GM12878 (cell line): ENCODE data around the gene COL28A1. TPM values are rescaled to one million over a fixed set of nuclear protein-coding genes. Genes with fewer than 3 reads are reported as not detected.

Experiments
- ATAC-seq: fragments of 200-7000 bp; cut with Tn5 transposase; 3 replicates; pipeline ENCODE4 v1.9.1; 2020; ENCODE audit warnings: mild to moderate bottlenecking, moderate library complexity
- BruUV-seq: library from RNA; stranded (reverse); fragments of 400-500 nt; replicated peaks from 2 replicates; lab custom pipeline; 2021; lab: Mats Ljungman, UMichigan
- CTCF ChIA-PET: fragments of 300-600 bp; sonication (Branson Sonifier 250); formaldehyde crosslinking; extraction: SDS; loops from one replicate; lab custom pipeline; 2021; ENCODE audit warnings: inconsistent platforms; lab: Yijun Ruan, JAX
- POLR2A ChIA-PET: fragments of 350-600 bp; formaldehyde crosslinking; extraction: SDS; loops from one replicate; lab custom pipeline; 2021; ENCODE audit warnings: inconsistent platforms; lab: Charles Lee
- RAD21 ChIA-PET: fragments of 300-600 bp; sonication (Branson Sonifier 250); formaldehyde crosslinking; loops from one replicate; lab custom pipeline; 2023; ENCODE audit warnings: antibody characterized with exemption; ENCODE audit not compliant: unreplicated experiment; lab: Charles Lee
- SMC1A ChIA-PET: fragments of 300-600 bp; sonication (Branson Sonifier 250); formaldehyde crosslinking; loops from one replicate; lab custom pipeline; 2023; ENCODE audit not compliant: unreplicated experiment, uncharacterized antibody; lab: Charles Lee
- DNase-seq: peaks from one replicate; pipeline ENCODE4 v3.0.0-alpha.2; 2011; ENCODE audit warnings: low read depth, low spot score
- FAIRE-seq: peaks from 3 replicates; lab custom pipeline; 2011; peaks lifted over from hg19 to GRCh38; lab: Jason Lieb, UNC
- H2AFZ ChIP-seq: 2 replicates; pipeline ENCODE4 v1.6.0; 2011; ENCODE audit warnings: low read depth, low read length, control low read depth; ENCODE audit not compliant: control insufficient read depth
- H3K27ac ChIP-seq: 2 replicates; pipeline ENCODE4 v1.5.1; 2011; ENCODE audit warnings: control low read depth; ENCODE audit not compliant: control insufficient read depth, insufficient read depth
- H3K27me3 ChIP-seq, 2 experiments: replicated peaks in 1 of 2; 2 replicates each; pipeline versions ENCODE4 v1.6.0 to v1.6.1; 2011; ENCODE audit warnings: low read length in 1 of 2; ENCODE audit not compliant: control insufficient read depth in 2 of 2, insufficient read depth in 2 of 2
- H3K36me3 ChIP-seq, 2 experiments: 2 replicates each; pipeline ENCODE4 v1.5.1; 2011; ENCODE audit warnings: low read length in 1 of 2; ENCODE audit not compliant: control insufficient read depth in 2 of 2, insufficient read depth in 2 of 2
- H3K4me1 ChIP-seq: 2 replicates; pipeline ENCODE4 v1.6.1; 2011; ENCODE audit warnings: mild to moderate bottlenecking, low read length, moderate library complexity, mixed read lengths; ENCODE audit not compliant: control insufficient read depth, insufficient read depth
- H3K4me2 ChIP-seq: 2 replicates; pipeline ENCODE4 v1.6.0; 2011; ENCODE audit warnings: control low read depth; ENCODE audit not compliant: control insufficient read depth, insufficient read depth
- H3K4me3 ChIP-seq: fragments of 200-600 bp; sonication (generic); 2 replicates; pipeline ENCODE4 v1.5.1; 2016
- H3K79me2 ChIP-seq: 2 replicates; pipeline ENCODE4 v1.6.0; 2011; ENCODE audit warnings: low read length; ENCODE audit not compliant: control insufficient read depth, insufficient read depth
- H3K9ac ChIP-seq: 2 replicates; pipeline ENCODE4 v1.8.0; 2011; ENCODE audit warnings: low read length, control low read depth, mixed read lengths; ENCODE audit not compliant: control insufficient read depth, insufficient read depth
- H3K9me3 ChIP-seq: replicated peaks from 3 replicates; pipeline ENCODE4 v1.5.1; 2011; ENCODE audit warnings: mild to moderate bottlenecking, low read length; ENCODE audit not compliant: control insufficient read depth, insufficient read depth
- H4K20me1 ChIP-seq: 2 replicates; pipeline ENCODE4 v1.6.0; 2011; ENCODE audit not compliant: control insufficient read depth, insufficient read depth
- ATF2 ChIP-seq: IDR thresholded peaks from 2 replicates; pipeline ENCODE4 v1.6.1; 2012; ENCODE audit warnings: low read length, inconsistent platforms
- E2F8 ChIP-seq: fragments of 450-650 bp; IDR thresholded peaks from 2 replicates; pipeline ENCODE4 v1.6.1; 2018; ENCODE audit warnings: mild to moderate bottlenecking, low read depth, moderate library complexity; ENCODE audit not compliant: partially characterized antibody
- HSF1 ChIP-seq: fragments of 150-350 bp; IDR thresholded peaks from 2 replicates; pipeline ENCODE4 v1.6.1; 2014; ENCODE audit warnings: mild to moderate bottlenecking, low read depth, low read length
- NKRF ChIP-seq: fragments of 450-650 bp; conservative IDR thresholded peaks from 2 replicates; pipeline ENCODE4 v1.6.1; 2017; ENCODE audit warnings: mild to moderate bottlenecking, moderate library complexity
- NR2C2 ChIP-seq: IDR thresholded peaks from 2 replicates; pipeline ENCODE4 v1.6.1; 2011; ENCODE audit warnings: borderline replicate concordance, low read depth; ENCODE audit not compliant: control insufficient read depth, insufficient read length
- PML ChIP-seq: IDR thresholded peaks from 2 replicates; pipeline ENCODE4 v1.6.1; 2012; ENCODE audit warnings: low read length, inconsistent platforms
- ZBTB11 ChIP-seq: fragments of 450-650 bp; formaldehyde crosslinking; IDR thresholded peaks from 2 replicates; pipeline ENCODE4 v1.5.0; 2022; ENCODE audit warnings: mild to moderate bottlenecking, missing genetic modification characterization
- ZZZ3 ChIP-seq: IDR thresholded peaks from 2 replicates; pipeline ENCODE4 v1.6.1; 2011; ENCODE audit warnings: low read depth; ENCODE audit not compliant: control insufficient read depth, insufficient read length
- WGBS: methylation state at CpG from one replicate; pipeline ENCODE4 v1.1.6; 2016; ENCODE audit warnings: low lambda C conversion rate; ENCODE audit not compliant: insufficient replicate concordance, insufficient coverage; ENCODE audit errors: missing lambda C conversion rate; 5-methylcytosine and 5-hydroxymethylcytosine counted together
- in situ Hi-C: fragments of 300-500 bp; cut with MboI; formaldehyde crosslinking; loops from 9 replicates; pipeline ENCODE4 v1.14.3; 2018; ENCODE audit warnings: mixed read lengths
- intact Hi-C: fragments of 100-400 bp; cut with micrococcal nuclease; formaldehyde crosslinking; loops from one replicate; pipeline ENCODE4 v1.14.2; 2022; ENCODE audit not compliant: unreplicated experiment
- polyA plus RNA-seq, 11 experiments: library from polyadenylated mRNA; depleted of rRNA in 4 of 11; unstranded in 6 of 11; stranded (reverse) in 5 of 11; fragments of >200 nt; fragmentation: Nextera tagmentation in 4 of 11; fragmentation: Illumina TruSeq in 1 of 11; extraction: Ambion mirVana in 4 of 11; extraction: Trizol in 1 of 11; gene quantifications; 1 replicate in 1 of 11; 2 replicates in 10 of 11; pipeline versions ENCODE4 v1.2.1 to v1.2.3, GENCODE V29; 2011 to 2016; ENCODE audit warnings: inconsistent platforms in 2 of 11, missing spikeins in 2 of 11, low read depth in 1 of 11
- total RNA-seq, 4 experiments: library from RNA; depleted of rRNA in 3 of 4; stranded (reverse); fragments of >200 nt in 3 of 4; fragmentation: Illumina TruSeq in 1 of 4; extraction: Trizol in 1 of 4; gene quantifications; 2 replicates each; pipeline versions ENCODE4 v1.2.1 to v1.2.3, GENCODE V29; 2013 to 2021

COL28A1 gene
- total and polyA plus RNA-seq, 10 of the 15 experiments (the other 5 are each of a cell fraction or from before 2014, with no cell fraction given) = 0.05 to 0.22 TPM; not detected in 8

- TF ChIP-seq HSF1 = no peak
- TF ChIP-seq ZZZ3 = no peak
- TF ChIP-seq PML = no peak
- no peak for TF ChIP-seq NR2C2
- no peak for TF ChIP-seq ATF2
These were observed 217.8 kb downstream of the COL28A1 start (continued) for GRCh38 chr7:7317850-7318249.

GRCh38 chr7:7315851-7316250 is 219.8 kb downstream of the COL28A1 start:
- no peak for ATAC-seq
- DNase-seq = no peak
- ChIA-PET SMC1A (interaction anchor here (0.6 to 0.7 kb wide), 2 partner anchors 23 to 130 kb away, joined by 3 read pairs; no protein-coding TSS in a partner anchor), RAD21 (interaction anchor here (1.4 kb wide), 1 partner anchor 215 kb away, joined by 3 read pairs; no protein-coding TSS in a partner anchor), POLR2A (interaction anchor here (1.1 kb wide), 1 partner anchor 11 kb away, joined by 3 read pairs; no protein-coding TSS in a partner anchor), CTCF (interaction anchor here (1.4 kb wide), 1 partner anchor 131 kb away, joined by 3 read pairs; no protein-coding TSS in a partner anchor)
- no peaks in the 10 kb centered on the region for H4K20me1 ChIP-seq
- no peak overlapping the region for H3K4me2 ChIP-seq
- FAIRE-seq = no peak
- H3K9me3 ChIP-seq = no peaks in the 10 kb centered on the region
- BruUV-seq = no TSS peak
- no peaks in the 10 kb centered on the region for H3K4me1 ChIP-seq
- no peak overlapping the region for H2AFZ ChIP-seq
- H3K79me2 ChIP-seq = no peaks in the 10 kb centered on the region
- intact Hi-C loops = no loop called here
- H3K9ac ChIP-seq = no peak overlapping the region
- H3K4me3 ChIP-seq = no peak overlapping the region
- no peak overlapping the region for H3K27ac ChIP-seq
- in situ Hi-C loops = no loop called here
- whole genome bisulfite sequencing = 51% methylated on average over 3 of the region's 3 CpGs
- H3K27me3 ChIP-seq = no peaks in the 10 kb centered on the region; a peak in 1 of 4 replicates
- H3K36me3 ChIP-seq = no peaks in the 10 kb centered on the region
- TF ChIP-seq ZBTB11 (no peak), NKRF (no peak), E2F8 (no peak)
